Gastrocnemius medialis (tissue), 4 donors: ENCODE results near the gene ITGB3BP.

Experiments
- POLR2A ChIP-seq, 2 donors: fragments of 450-650 bp; IDR thresholded peaks; one replicate each; pipeline ENCODE4 v1.6.1; 2017; ENCODE audit warnings: antibody characterized with exemption in 2 of 2, mild to moderate bottlenecking in 2 of 2, moderate library complexity in 2 of 2
- TF ChIP-seq, protein P1 (sequence below), 5 experiments: fragments of 450-650 bp in 3 of 5; fragments of 200-600 bp in 2 of 5; sonication (generic) in 2 of 5; IDR thresholded peaks in 4 of 5; conservative IDR thresholded peaks in 1 of 5; 1 replicate in 4 of 5; 2 replicates in 1 of 5; pipeline ENCODE4 v1.5.1; 2016 to 2019; ENCODE audit warnings: antibody characterized with exemption in 5 of 5, mild to moderate bottlenecking in 3 of 5, moderate library complexity in 3 of 5

GRCh38 chr1:63428815-63429214, 94.2 kb downstream of the ITGB3BP start:
- TF ChIP-seq, protein P1, sequence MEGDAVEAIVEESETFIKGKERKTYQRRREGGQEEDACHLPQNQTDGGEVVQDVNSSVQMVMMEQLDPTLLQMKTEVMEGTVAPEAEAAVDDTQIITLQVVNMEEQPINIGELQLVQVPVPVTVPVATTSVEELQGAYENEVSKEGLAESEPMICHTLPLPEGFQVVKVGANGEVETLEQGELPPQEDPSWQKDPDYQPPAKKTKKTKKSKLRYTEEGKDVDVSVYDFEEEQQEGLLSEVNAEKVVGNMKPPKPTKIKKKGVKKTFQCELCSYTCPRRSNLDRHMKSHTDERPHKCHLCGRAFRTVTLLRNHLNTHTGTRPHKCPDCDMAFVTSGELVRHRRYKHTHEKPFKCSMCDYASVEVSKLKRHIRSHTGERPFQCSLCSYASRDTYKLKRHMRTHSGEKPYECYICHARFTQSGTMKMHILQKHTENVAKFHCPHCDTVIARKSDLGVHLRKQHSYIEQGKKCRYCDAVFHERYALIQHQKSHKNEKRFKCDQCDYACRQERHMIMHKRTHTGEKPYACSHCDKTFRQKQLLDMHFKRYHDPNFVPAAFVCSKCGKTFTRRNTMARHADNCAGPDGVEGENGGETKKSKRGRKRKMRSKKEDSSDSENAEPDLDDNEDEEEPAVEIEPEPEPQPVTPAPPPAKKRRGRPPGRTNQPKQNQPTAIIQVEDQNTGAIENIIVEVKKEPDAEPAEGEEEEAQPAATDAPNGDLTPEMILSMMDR (IDR thresholded peaks at IDR 0.05 in 4 of 5, conservative IDR thresholded peaks at IDR 0.05 in 1 of 5): no peak
- no peak for TF ChIP-seq POLR2A (IDR thresholded peaks at IDR 0.05)
